Fibroblast of lung (primary cell): ENCODE results near the gene MT3. TPM values are rescaled to one million over a fixed set of nuclear protein-coding genes. Genes with fewer than 3 reads are reported as not detected.

Experiments used
- DNase-seq, 2 donors: peaks; one replicate each; pipeline versions ENCODE4 v3.0.0 to v3.0.0-alpha.2; 2010; ENCODE audit warnings: low read depth in 2 of 2
- H2AFZ ChIP-seq: 2 replicates; pipeline ENCODE4 v1.5.1; 2012; ENCODE audit warnings: low read length, control low read depth, inconsistent platforms
- H3K27ac ChIP-seq: 2 replicates; pipeline ENCODE4 v1.5.1; 2011; ENCODE audit warnings: low read length, control low read depth; ENCODE audit not compliant: insufficient read depth
- H3K27me3 ChIP-seq: 2 replicates; pipeline ENCODE4 v1.5.1; 2011; ENCODE audit warnings: mild to moderate bottlenecking, low read length; ENCODE audit not compliant: control insufficient read depth, insufficient read depth
- H3K36me3 ChIP-seq: 2 replicates; pipeline ENCODE4 v1.5.1; 2011; ENCODE audit warnings: low read length; ENCODE audit not compliant: control insufficient read depth, insufficient read depth
- H3K4me1 ChIP-seq: 2 replicates; pipeline ENCODE4 v1.5.1; 2011; ENCODE audit warnings: low read length; ENCODE audit not compliant: control insufficient read depth, insufficient read depth; ENCODE audit errors: extremely low read depth
- H3K4me2 ChIP-seq: 2 replicates; pipeline ENCODE4 v1.5.1; 2011; ENCODE audit warnings: low read length, control low read depth; ENCODE audit not compliant: insufficient read depth; ENCODE audit errors: extremely low read depth
- H3K4me3 ChIP-seq, 4 experiments: fragments of 200-600 bp in 1 of 4; sonication (generic) in 1 of 4; replicated peaks in 1 of 4; 2 replicates each; pipeline ENCODE4 v1.5.1; 2011 to 2016; ENCODE audit warnings: low read length in 4 of 4, low read depth in 3 of 4, mild to moderate bottlenecking in 3 of 4, control low read depth in 2 of 4, inconsistent platforms in 1 of 4, mixed read lengths in 1 of 4; ENCODE audit not compliant: insufficient read depth in 1 of 4; ENCODE audit errors: control extremely low read depth in 1 of 4
- H3K79me2 ChIP-seq: 2 replicates; pipeline ENCODE4 v1.5.1; 2012; ENCODE audit warnings: mild to moderate bottlenecking, low read length, inconsistent platforms; ENCODE audit not compliant: control insufficient read depth, insufficient read depth
- H3K9ac ChIP-seq: 2 replicates; pipeline ENCODE4 v1.5.1; 2011; ENCODE audit warnings: mild to moderate bottlenecking, low read length, control low read depth; ENCODE audit not compliant: insufficient read depth
- H3K9me3 ChIP-seq: 2 replicates; pipeline ENCODE4 v1.5.1; 2012; ENCODE audit warnings: low read depth, low read length; ENCODE audit not compliant: control insufficient read depth, insufficient read depth
- H4K20me1 ChIP-seq: 2 replicates; pipeline ENCODE4 v1.5.1; 2011; ENCODE audit warnings: low read length; ENCODE audit not compliant: control insufficient read depth, insufficient read depth; ENCODE audit errors: extremely low read depth
- EZH2 ChIP-seq: IDR thresholded peaks from 2 replicates; pipeline ENCODE4 v1.5.1; 2012; ENCODE audit warnings: low read length, control low read depth, mild to moderate bottlenecking; ENCODE audit errors: missing control alignments
- polyA plus RNA-seq, 2 donors: library from polyadenylated mRNA; depleted of rRNA in 1 of 2; stranded (reverse) in 1 of 2; unstranded in 1 of 2; fragments of >200 nt; gene quantifications; 2 replicates each; pipeline ENCODE4 v1.2.1, GENCODE V29; 2011 to 2012; ENCODE audit warnings: missing spikeins in 1 of 2
- total RNA-seq: library from RNA; depleted of rRNA; stranded (reverse); fragments of >200 nt; gene quantifications from 2 replicates; pipeline ENCODE4 v1.2.1, GENCODE V29; 2014
- TF ChIP-seq, protein P1 (sequence below), 2 donors: IDR thresholded peaks in 1 of 2; conservative IDR thresholded peaks in 1 of 2; 1 replicate in 1 of 2; 2 replicates in 1 of 2; pipeline ENCODE4 v1.5.1; 2011 to 2012; ENCODE audit warnings: low read length in 2 of 2, control low read depth in 1 of 2, inconsistent platforms in 1 of 2, low read depth in 1 of 2, mild to moderate bottlenecking in 1 of 2

Gene MT3
- total and polyA plus RNA-seq, 2 donors (not counting 1 experiment from before 2014, with no cell fraction given) = not detected

DNA sequence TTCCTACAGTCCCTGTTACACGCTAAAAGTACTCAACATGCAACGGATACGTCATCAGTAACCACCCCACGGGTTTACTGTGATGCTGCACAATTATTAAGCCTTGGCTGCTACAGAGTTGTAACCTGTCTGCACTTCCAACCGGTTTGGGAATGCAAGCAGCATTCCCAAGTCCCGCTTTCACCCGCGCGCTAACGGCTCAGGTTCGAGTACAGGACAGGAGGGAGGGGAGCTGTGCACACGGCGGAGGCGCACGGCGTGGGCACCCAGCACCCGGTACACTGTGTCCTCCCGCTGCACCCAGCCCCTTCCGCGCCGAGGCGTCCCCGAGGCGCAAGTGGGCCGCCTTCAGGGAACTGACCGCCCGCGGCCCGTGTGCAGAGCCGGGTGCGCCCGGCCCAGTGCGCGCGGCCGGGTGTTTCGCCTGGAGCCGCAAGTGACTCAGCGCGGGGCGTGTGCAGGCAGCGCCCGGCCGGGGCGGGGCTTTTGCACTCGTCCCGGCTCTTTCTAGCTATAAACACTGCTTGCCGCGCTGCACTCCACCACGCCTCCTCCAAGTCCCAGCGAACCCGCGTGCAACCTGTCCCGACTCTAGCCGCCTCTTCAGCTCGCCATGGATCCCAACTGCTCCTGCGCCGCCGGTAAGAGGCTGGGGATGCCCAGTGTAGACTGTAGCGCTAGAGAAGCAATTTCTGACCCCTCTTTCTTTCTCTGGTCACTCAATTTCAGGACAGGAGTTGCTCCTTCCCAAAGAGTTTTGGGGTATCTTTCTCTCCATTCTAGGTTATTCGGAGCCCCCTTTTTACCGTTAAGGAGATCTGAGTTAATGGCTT lies 18.9 kb downstream of the MT3 start, which contains the start of gene MT2A:
Gene MT2A, plus strand, starts transcription at position 542 of the 833 bp plus-strand sequence. Its CDS starts 72 bp downstream, at position 614.
- H3K9ac ChIP-seq = peak within 1 kb of the TSS; percentile 83
- TF ChIP-seq, protein P1, sequence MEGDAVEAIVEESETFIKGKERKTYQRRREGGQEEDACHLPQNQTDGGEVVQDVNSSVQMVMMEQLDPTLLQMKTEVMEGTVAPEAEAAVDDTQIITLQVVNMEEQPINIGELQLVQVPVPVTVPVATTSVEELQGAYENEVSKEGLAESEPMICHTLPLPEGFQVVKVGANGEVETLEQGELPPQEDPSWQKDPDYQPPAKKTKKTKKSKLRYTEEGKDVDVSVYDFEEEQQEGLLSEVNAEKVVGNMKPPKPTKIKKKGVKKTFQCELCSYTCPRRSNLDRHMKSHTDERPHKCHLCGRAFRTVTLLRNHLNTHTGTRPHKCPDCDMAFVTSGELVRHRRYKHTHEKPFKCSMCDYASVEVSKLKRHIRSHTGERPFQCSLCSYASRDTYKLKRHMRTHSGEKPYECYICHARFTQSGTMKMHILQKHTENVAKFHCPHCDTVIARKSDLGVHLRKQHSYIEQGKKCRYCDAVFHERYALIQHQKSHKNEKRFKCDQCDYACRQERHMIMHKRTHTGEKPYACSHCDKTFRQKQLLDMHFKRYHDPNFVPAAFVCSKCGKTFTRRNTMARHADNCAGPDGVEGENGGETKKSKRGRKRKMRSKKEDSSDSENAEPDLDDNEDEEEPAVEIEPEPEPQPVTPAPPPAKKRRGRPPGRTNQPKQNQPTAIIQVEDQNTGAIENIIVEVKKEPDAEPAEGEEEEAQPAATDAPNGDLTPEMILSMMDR (conservative IDR thresholded peaks at IDR 0.05 in 1 of 2, IDR thresholded peaks at IDR 0.05 in 1 of 2; ENCODE audit: low read depth in 1 of 2, low read length in 2 of 2) = no peak
- no peak for TF ChIP-seq EZH2
- H3K4me2 ChIP-seq = peak within 1 kb of the TSS; percentile 93
- H4K20me1 ChIP-seq = no peaks in the 10 kb centered on the region
- DNase-seq = peak; percentile 97 to 98
- peak within 1 kb of the TSS; percentile 81 to 85 (median 84) for H3K4me3 ChIP-seq
- H3K27me3 ChIP-seq = no peaks in the 10 kb centered on the region
- H3K9me3 ChIP-seq = no peaks in the 10 kb centered on the region
- no peak within 1 kb of the TSS for H2AFZ ChIP-seq
- no peaks in the 10 kb centered on the region for H3K36me3 ChIP-seq
- H3K79me2 ChIP-seq = peaks cover 11% of the 10 kb centered on the region
- peaks cover 40% of the 10 kb centered on the region for H3K4me1 ChIP-seq
- peak within 1 kb of the TSS; percentile 99 for H3K27ac ChIP-seq

DNA sequence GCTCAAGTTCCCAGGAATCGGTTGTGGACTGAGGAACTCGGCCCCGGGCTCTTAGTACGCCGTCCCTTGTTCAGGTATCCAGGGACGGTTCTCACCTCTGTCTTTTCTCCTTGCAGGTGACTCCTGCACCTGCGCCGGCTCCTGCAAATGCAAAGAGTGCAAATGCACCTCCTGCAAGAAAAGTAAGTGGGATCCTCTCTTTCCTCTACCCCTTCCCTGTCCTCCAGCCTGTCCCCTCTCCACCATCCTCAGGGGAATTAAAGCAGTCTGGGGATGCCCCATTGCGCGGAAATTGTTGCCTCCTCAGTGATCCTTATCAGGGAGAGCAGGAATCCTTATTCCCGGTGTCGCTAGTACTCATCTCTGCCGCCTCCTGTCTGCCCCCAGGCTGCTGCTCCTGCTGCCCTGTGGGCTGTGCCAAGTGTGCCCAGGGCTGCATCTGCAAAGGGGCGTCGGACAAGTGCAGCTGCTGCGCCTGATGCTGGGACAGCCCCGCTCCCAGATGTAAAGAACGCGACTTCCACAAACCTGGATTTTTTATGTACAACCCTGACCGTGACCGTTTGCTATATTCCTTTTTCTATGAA lies 19.6 kb downstream of the MT3 start:
- Histone ChIP-seq H3K36me3 (no peaks in the 10 kb centered on the region), H3K4me3 (peak overlapping the region; percentile 81 to 85 (median 84)), H3K4me2 (peak overlapping the region; percentile 90), H3K79me2 (peaks cover 11% of the 10 kb centered on the region), H4K20me1 (no peaks in the 10 kb centered on the region), H3K27ac (peak overlapping the region; percentile 99), H3K4me1 (peaks cover 42% of the 10 kb centered on the region), H3K9me3 (no peaks in the 10 kb centered on the region), H3K27me3 (no peaks in the 10 kb centered on the region), H2AFZ (no peak overlapping the region), H3K9ac (peak overlapping the region; percentile 80)
- TF ChIP-seq EZH2 = no peak
- TF ChIP-seq, protein P1 (conservative IDR thresholded peaks at IDR 0.05 in 1 of 2, IDR thresholded peaks at IDR 0.05 in 1 of 2; ENCODE audit: low read depth in 1 of 2, low read length in 2 of 2) = no peak
- no peak for DNase-seq

DNA sequence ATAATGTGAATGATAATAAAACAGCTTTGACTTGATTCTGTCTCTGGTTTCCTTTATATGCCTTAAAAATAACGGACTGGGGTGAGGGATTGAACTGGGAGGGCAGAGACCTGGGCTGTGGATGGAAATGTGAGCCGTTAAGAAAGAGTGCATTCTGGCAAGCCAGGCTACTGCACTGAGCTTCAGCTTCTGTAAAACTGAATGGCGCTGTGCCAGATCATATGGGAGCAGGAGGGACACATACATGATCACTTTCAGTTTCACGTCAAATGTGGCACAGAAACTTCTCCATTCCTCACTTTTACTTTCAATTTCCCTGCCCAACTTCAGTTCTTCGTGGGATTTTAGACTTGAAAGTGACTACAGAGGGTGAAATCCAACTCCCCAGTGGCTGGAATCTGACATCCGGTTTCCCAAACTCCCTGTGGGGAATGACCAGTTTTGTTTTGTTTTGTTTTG lies 20.2 kb downstream of the MT3 start:
- Histone ChIP-seq H3K4me3 (peak overlapping the region; percentile 81 to 85 (median 84)), H3K9me3 (no peaks in the 10 kb centered on the region), H3K9ac (peak overlapping the region; percentile 80), H3K79me2 (peaks cover 11% of the 10 kb centered on the region), H3K27me3 (no peaks in the 10 kb centered on the region), H4K20me1 (no peaks in the 10 kb centered on the region), H2AFZ (no peak overlapping the region), H3K36me3 (no peaks in the 10 kb centered on the region), H3K27ac (peak overlapping the region; percentile 99), H3K4me1 (peaks cover 45% of the 10 kb centered on the region), H3K4me2 (peak overlapping the region; percentile 90)
- TF ChIP-seq, protein P1 (conservative IDR thresholded peaks at IDR 0.05 in 1 of 2, IDR thresholded peaks at IDR 0.05 in 1 of 2; ENCODE audit: low read depth in 1 of 2, low read length in 2 of 2) = peak in 1 of 2 donors; percentile 24
- no peak for TF ChIP-seq EZH2
- DNase-seq = peak; percentile 85 to 94
